Epithelial cell of prostate (primary cell): ENCODE measurements around the gene KCNJ1.
A peak's percentile ranks its signal among the peaks of the same experiment; 100 is the strongest.

Experiments
- DNase-seq: peaks from one replicate; pipeline ENCODE4 v3.0.0-alpha.2; 2011; ENCODE audit warnings: low read depth, low spot score
- H3K27ac ChIP-seq: fragments of 450-650 bp; 2 replicates; pipeline ENCODE4 v1.5.1; 2017; ENCODE audit warnings: mild to moderate bottlenecking

The KCNJ1 gene

DNA sequence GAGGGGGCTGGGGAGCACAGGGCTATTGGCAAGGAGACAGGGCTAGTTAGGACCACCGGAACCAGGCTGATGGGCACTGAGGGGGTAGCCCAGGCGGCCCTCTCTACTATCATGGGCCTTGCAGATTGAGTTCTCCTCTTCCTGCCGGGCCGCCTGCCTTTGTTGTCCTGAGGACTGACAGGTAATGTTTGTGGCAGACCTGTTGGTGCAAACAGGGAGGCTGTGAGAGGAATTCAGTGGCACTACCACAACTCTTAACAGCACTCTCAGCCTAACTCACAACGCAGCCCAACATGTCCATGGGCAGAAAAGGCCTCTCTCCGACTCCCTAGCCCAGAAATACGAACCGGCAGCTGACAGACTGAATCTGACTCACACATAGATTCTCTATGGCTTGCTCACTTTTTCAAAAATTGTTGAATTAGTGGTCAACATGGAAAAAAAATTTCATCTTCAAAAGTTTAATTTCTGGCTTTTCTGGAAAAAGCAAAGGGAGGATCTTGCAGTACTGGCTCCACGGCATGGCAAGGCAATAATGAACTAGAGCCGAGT lies 35.5 kb upstream of the KCNJ1 start:
- DNase-seq = no peak
- peak overlapping the region; percentile 63 for H3K27ac ChIP-seq

DNA sequence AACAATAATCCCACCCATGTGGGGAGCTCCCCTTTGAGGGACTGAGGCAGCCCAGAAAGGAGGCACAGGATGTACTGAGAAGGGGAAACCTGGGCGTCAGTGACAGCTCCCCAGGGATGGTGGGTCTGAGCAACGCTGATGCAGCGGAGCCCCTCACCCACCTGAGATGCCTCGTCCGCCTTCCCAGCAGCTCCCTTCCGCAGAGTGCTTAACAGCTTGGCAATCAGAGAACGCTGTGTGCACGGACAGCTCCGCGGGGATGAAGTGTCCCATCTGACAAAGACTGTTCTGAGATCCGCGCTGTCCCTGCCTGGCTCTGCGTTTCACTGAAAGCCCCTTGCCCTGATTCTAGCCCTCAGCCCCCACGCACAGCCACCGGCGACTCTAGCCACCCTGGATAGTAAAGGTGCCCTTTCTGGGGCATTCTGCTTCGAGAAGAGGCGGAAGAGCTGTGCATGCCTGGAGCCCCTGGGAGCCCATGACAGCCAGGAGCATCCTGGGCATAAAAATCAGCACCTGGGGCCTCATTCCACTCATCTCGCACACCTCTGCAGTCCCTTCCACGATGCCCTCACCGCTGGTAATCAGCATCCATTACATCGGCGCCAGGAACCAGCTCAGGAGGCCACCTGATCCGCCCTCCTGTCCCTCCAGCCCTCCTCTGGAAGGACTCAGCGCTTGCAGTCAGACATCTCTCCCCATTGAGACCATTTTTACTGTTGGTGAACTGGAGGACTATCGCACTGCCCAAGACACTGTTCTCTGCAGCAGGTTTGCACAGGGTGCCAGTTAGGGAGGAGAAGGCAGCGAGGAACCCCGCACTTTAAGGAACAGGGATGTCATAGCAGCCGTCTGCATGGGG lies 34.8 kb upstream of the KCNJ1 start:
- H3K27ac ChIP-seq = peak overlapping the region; percentile 63

DNA sequence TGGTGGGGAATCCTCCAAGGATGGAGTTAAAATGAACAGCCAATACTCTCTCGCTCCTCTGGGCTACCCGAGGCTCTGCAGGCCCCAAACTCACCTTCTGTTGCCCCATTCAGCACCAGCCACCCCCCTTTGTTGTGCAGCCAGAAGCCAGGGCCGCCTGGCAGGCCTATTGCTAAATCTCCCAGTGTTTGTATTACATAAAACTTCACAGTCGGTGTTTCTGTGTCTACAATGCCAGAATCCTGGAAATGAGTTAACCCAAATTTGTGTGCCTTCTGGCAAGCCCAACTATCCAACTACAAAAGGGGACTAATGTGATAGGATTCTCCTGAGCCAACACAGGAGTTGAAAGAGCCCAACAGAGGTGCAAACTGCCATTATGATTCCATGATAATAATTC lies 33.4 kb upstream of the KCNJ1 start:
- DNase-seq = no peak
- H3K27ac ChIP-seq = no peak overlapping the region

More for the DNA sequence above, 34.8 kb upstream of the KCNJ1 start:
- no peak for DNase-seq

DNA sequence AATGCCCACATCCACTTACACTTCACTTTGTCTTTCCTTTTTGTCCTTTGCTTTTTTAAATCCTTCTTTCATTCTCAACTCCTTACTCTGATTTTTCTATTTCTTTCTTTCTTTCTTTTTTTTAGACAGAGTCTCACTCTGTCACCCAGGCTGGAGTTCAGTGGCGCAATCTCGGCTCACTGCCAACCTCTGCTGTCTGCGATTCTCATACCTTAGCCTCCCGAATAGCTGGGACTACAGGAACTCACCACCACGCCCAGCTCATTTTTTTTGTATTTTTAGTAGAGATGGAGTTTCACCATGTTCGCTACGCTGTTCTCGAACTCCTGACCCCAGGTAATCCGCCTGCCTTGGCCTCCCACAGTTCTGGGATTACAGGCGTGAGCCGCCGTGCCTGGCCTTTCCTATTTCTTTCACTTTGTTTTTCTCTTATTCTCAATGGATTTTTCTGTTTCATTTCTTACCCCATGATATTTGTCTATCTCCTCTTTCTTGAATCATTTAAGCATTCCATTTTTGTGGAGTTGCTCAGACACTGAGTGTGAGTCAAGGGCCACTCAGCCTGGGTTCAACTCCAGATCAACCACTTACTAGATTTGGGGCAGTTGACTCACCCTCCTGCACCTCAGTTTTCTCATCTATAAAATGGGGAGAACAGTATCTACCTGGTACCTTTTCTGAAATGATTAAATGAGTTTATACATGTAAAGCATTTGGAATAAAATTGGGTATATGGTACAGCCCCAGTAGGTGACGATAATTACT lies 31.7 kb upstream of the KCNJ1 start:
- H3K27ac ChIP-seq = peak overlapping the region; percentile 20
- no peak for DNase-seq

DNA sequence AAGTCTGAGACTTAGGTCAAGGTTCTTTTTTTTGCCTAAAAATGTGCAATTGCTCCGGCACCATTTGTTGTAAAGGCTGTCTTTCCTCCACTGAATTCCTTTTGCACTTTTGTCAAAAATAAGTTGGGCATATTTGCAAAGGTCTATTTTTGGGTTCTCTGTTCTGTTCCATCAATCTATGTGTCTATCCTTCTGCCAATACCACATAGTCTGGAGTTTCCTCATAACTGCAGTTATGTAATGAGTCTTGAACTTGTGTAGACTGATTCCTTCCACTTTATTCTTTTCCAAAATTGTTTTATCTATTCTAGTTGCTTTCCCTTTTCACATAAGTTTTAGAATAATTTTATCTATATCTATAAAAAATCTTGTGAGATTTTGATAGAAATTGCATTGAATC lies 30.7 kb upstream of the KCNJ1 start:
- H3K27ac ChIP-seq = no peak overlapping the region

DNA sequence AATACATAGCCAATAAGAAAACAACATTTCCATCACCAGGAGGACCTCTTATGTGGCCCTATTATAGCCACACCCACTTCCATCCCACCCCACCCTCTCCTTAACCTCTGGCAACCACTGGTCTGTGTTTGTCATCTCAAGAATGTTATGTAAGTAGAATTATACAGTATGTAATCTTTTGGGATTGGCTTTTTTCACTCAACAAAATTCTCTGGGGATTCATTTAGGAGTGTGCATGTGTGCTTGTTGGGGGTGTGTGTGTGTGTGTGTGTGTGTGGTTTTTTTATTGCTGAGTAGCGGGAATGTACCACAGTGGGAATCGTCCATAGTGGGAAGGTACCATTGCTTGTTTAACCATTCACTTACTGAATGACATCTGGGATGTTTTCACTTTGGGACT lies 29.3 kb upstream of the KCNJ1 start:
- no peak for DNase-seq

More for the DNA sequence above, 30.7 kb upstream of the KCNJ1 start:
- DNase-seq = no peak

DNA sequence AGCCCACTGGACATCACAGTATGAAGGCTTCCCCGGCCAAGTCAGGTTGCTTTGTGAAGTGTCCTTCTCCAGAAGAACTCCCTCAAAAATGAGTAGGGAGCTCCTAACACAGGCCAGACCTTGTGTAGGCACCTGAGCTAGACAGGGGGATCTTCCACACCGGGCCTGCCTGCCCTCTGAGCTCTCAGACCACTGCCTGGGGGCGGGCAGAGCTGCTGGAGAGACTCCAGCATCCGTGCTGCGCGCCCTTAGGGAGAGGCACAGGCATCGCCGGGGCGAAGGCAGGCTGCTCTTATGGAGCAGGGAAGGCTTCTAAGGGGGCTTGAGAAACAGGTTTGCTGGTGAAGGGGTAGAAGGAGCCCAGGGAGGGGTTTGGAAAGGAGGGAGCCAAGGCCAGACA lies 28.4 kb upstream of the KCNJ1 start:
- no peak for DNase-seq
- H3K27ac ChIP-seq = no peak overlapping the region

More for the DNA sequence above, 29.3 kb upstream of the KCNJ1 start:
- no peak overlapping the region for H3K27ac ChIP-seq

DNA sequence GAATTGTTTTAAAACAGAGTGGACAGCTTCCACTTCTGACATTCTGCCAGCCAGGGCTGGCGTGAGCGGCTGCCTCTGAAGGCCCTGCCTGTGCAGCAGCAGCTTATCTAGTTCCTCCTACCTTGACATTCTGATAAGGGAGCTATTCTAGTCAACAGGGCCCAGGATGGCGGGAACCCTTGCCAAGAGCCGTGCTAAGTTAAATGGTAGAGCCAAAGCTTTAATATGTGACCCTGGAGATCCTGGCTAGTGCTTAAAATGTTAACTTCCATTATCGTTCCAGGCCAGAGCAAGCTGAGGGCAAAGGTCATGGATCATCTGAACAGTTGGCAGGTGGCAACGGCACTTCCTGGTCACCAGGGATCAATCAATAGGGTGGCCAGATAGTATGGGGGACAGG lies 27.6 kb upstream of the KCNJ1 start:
- H3K27ac ChIP-seq = no peak overlapping the region
- no peak for DNase-seq

DNA sequence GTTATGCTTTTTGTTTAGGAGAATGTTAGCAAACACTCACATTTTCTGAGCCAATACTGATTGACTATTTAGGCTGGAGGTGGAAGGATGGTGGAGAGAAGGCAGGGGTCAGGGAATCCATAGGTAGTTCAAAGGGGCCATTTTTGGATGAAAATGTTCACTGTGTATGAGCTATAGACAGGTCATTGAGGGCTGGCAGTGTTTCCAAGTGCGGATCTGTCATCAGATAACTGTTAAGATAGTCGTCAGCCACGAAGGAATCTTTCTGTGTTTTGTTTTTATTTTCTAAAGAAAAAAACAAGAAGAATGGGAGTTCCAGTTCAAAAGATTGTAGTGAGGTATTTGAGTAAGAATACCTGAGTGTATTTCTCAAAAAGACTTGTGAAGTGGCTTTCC lies 27.2 kb upstream of the KCNJ1 start:
- H3K27ac ChIP-seq = no peak overlapping the region
- no peak for DNase-seq

DNA sequence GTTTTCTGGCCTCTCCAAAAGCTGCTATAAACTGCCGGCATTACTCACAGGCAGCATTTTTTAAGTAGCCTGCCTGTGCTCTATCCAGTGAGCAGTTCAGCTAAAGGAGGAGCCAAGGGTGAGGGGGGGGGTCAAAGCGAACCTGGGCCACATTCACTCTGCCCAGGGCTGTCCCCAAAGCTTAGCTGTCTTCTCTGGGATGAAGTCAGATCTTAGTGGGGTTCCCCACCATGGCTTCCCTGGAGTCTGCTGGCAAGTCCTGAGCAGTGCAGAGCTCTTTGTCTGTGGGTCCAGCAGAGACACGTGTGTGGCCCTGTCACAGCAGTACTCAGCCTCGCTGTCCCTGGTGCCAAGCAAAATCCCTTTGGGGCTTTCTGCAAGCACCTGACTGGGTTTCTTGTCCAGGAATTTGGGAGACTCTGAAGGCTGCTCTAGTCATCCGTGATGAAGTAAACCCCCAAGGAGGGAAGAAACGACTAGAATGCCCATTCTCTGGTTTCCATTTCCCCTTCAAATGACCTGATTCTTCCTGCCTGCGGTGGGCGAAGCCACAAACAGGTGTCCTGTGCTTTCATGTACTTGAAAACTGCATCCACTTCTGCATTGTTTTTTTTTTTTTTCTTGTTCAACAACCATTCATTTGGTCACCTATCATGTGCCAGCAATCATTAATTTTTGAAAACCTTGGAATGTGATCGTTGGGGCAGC lies 26.6 kb upstream of the KCNJ1 start:
- DNase-seq = no peak
- H3K27ac ChIP-seq = peak overlapping the region; percentile 56

DNA sequence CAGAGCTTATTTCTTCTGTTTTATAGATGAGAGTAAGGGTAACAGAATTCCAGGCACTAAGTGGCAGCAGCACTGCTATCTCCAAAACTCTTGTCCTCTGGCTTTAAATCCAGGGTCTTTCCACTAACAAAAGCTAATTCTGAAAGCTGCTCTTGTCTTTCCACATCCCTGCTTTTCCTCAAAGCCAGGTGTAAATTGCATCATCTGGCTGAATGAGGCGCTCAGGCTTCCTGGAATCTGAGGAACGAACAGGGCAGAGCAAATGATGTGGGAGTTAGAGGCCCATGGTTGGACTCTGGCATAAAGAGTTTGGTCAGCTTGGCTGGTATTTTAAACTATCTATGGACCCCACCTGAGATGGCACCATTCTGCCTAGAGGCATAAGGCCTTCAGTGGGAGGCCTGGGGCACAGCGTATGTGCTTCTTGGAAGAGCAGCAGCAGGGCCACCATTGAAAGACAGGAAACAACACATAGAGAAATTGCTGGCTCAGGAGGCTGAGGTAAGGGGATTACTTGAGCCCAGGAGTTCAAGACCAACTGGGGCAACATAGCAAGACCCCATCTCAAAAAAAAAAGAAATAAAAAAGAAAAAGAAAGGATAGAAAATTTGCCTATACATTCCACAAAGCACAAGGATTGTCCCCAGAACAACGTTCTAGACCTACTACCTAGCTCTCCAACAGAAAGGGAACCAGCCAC lies 25.9 kb upstream of the KCNJ1 start:
- DNase-seq = no peak
- H3K27ac ChIP-seq = peak overlapping the region; percentile 56

DNA sequence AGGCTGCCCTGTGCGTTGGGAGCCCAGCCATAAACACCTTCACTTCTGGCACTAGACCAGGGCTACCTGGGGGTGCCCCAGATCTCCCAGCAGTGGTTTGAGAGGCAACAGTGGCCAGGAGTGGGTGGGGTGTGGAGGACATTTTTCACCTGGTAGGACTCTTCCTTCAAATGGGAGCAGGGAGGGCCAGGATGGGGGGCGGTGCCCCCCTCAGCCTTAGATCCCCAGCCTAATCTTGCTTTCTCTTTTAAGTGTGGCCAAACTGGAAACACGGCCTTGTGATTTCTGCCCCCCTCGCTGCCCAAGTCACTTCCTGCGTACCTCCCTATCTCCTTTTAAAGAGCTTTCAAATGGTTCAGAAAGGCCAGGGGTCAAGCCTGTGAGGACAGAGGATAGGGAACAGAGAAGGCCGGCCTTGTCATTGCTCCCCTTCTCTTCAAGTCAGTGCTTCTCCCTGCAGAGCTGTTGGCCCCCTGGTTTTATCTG lies 24.9 kb upstream of the KCNJ1 start:
- DNase-seq = no peak
- H3K27ac ChIP-seq = peak overlapping the region; percentile 56

DNA sequence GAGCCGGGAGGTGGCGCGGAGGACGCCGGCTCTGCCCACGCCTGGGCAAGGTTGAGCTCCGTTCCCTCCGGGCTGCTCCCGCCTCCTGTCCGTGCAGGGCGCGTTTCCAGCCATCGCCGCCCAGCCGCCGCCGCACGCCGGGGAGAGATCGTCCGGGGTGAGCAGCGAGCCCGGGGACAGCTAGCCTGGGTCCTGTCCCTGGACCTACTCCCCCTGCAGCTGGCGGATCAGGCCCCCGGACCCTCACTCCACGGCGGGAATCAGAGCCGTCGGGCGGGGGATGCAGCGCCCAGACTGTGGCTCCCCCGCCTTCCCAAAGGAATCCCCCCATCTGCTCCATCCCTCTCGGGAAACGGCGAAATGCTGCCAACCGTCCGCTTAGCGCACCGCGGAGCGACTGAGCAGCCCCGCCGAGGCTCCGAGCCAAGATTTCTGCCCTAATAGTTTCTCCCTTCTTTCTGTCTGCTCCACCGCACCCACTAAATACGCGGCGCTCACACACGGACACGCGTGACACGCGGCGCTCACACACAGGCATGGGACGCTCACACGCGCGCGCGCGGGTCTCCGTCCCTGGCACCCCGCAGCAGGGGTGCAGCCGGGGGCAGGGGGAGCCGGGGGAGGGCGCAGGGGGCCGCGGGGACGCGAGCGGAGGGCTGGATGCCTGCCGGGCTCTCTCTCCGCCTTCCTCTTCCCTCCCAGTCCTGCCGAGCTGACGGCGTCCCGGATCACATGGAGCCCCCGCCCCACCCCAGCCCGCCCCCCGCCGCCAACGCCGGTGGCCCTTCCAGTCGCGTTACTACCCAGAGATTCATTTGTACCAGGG lies 23.7 kb upstream of the KCNJ1 start, which contains the start of gene KCNJ5:
TSS of gene KCNJ5 (plus strand) at position 814 of the 826 bp plus-strand sequence. CDS start 19,918 bp downstream, outside the sequence.
- no peak for DNase-seq
- peak within 1 kb of the TSS; percentile 56 for H3K27ac ChIP-seq

DNA sequence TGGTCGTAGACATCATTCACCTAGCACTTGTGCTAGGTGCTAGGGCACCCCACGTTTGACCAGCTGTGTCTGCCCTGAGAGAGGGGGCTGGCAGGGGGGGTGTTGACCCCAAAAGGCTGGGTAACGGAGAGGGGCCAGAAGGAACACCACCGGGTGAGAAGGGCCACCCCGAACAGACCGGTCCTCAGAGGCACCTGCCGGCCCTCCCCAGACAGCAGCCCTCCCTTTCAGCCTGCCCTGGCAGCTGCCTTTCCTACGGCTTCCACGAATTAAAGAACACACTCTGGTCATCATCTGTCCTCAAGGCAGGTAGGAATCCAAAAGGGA lies 23.1 kb upstream of the KCNJ1 start:
- DNase-seq = no peak
- H3K27ac ChIP-seq = no peak overlapping the region

DNA sequence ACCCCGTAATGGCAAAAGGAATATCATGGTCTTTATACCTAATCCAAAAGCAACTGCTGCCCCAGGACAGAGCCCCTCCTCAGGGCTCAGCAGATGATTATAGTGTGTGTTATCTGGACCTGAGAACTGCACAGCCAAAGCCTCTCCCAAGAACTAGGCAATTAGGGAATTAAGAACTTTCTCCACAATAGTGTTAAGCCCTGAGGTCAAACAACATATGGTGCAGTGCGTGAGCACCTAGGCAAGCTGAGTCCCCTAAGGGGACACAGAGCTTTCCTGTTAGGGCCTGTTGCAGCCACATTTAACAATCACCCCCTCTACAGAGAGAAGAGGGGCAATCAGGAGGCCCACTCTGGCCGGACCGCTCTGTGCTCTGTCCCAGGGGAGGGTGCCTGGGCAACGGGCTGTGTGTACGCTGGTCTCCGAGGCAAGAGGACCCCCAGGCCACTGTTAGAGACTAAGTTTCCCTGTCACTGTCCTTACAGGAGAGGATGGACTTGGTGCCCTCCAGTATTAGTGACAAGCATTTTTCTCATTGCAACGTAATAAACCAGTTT lies 22.6 kb upstream of the KCNJ1 start:
- DNase-seq = no peak
- H3K27ac ChIP-seq = no peak overlapping the region

DNA sequence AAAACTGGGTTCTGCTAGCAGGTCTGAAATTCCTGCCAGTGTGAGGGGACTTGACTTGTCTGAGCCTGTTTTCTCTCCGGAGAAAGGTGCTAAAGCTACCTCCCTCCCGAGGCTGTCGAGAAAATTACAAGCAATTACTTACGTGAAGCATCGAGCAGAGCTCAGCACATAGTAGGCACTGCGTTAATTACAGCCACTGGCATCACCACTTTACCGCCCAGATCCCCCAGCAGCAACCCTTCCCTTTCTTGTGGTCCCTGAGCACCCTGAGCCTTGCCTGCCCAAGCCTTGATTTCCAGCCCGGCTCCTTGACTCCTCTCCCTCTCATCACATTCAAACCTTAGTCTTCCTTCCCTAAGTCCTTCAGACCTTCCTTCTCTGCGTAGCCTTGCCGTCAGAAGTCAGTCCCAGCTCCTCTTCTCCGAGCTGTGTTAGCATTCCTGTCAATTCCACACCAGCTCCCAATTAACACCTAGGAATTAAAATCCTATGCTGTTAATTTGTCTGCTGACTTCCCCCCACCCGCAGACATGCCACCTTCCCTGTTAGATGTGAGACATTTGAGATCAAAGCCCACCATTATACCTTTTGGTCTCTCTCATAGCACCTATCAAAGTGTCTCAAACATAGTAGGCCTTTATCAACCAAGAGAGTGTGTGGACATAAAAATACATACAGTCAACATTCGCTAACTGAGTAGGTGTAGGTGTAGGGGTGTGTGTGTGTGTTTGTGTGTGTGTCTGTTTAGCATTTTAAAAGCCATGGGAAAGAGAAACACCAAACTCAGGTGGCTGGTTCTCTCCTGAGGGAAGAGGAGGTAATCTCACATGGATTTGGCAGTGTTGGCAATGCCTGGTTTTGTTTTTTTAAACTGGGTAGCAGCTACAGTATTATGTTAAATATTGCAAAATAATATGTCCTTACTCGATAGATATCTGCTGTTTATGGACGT lies 21.2 kb upstream of the KCNJ1 start:
- DNase-seq = no peak
- no peak overlapping the region for H3K27ac ChIP-seq

DNA sequence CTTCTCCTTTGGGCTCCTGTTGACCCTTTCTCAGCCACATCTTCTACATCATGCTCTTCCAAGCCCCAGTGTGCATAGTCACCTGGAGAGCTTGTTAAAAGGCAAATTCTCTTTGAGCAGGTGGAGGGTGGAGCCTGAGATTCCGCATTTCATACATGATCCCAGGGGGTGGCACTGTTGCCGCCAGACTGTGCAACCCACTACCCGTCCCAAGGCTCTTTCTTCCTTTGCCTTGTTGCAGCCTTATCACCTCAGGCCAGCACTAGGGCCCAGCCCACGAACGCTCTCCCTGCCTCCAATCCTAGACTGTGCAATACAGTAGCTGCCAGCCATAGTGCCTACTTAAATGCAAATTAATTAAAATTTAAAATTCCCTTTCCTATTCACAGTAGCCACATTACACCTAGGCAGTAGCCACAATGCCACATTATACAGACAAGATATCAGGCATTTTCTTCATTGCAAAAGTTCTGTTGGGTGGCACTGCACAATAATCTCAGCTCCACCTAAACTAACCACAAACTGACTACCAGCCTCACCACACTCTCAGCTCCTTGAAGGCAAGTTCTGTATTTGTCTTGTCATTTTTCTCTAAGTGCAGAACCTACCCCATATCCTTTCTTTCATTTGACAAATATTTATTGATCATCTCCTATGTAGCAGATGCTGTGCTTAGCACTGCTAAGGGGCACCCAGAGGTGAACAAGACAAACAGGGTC lies 19.5 kb upstream of the KCNJ1 start:
- H3K27ac ChIP-seq = no peak overlapping the region
- no peak for DNase-seq
